Midbrain (tissue), 1 donor: ENCODE measurements around the gene TTC38.
"Not testable (repeated sequence)": the region's sequence is repeated elsewhere in the genome, so short reads cannot be mapped to it uniquely, and the experiment has no call there.

Experiments
- DNase-seq: peaks from one replicate; lab custom pipeline; 2025; lab: John Stamatoyannopoulos, UW

TTC38 gene

DNA sequence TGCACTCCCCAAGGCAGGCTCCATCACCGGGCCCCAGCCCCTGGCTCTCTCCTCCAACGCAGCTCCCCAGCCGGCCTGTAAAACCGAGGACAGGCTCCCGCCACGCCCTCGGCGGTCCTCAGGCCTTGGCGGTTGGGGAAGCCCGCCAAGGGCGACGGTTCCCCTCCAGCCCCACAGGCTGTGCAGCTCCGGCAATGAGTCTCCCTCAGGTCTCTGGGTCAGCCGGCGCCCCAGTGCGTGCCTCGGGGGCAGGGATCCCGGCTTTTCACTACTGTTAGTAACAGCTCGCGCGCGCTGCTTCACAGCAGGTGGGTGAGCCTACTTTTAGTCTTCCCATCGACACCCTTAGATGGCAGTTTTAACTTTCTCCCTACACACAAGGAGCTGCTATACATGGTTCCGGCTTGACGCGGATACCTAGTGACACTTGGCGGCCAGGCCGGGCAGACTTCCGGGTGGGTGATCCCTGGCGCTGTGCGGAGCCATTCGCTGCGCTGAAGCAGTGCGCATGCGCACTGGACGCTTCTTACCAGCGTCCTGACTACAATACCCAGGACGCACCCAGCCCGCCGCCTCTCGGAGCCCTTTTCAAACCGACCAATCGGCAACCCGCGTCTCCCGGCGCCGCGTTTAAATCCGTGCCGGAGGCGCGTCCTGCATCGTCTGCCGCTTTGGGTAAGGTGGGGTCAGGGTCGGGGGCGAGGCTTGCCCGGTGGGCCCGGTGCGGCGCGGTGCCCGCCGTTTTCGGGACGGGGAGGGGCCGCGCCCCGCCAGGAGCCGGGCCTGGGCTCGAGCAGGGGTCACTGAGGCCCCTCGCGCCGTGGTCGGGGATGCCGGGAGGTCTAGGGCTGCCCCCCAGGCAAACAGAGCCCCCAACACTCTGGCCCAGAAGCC, 28.7 kb downstream of the TTC38 start, which contains the start of gene GTSE1:
Gene GTSE1, plus strand, starts transcription at position 614 of the 894 bp plus-strand sequence. CDS start 531 bp downstream, outside the sequence.
- peak; percentile 97 for DNase-seq

DNA sequence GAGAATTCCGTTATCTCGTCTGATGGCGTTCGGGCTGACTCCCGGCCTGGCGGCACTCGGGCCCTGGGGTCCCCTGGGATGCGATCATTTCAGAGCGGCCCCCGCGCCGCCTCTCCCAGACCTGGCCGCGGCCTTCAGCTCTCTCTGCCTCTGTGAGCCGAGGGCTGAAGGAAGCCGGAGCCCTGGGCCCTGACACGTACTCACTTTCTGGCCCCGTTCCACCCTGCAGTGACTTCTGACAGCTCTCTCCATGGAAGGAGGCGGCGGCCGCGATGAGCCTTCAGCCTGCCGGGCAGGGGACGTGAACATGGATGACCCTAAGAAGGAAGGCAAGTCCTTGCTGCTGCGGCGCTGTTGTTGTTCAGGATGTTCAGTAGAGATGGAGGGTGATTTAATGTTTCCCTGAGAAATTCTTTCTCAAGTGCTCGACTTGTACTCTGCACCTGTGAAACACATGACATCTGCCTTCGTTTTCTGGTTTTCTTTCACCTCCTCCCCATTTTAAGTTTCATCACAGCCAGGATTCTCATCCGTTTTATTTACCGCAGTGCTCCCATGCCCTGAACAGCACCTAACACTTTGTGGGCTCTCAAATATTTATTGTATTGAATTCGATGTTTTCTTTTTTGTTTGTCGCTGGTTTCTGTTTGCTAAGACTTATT, 29.5 kb downstream of the TTC38 start:
- no peak for DNase-seq

DNA sequence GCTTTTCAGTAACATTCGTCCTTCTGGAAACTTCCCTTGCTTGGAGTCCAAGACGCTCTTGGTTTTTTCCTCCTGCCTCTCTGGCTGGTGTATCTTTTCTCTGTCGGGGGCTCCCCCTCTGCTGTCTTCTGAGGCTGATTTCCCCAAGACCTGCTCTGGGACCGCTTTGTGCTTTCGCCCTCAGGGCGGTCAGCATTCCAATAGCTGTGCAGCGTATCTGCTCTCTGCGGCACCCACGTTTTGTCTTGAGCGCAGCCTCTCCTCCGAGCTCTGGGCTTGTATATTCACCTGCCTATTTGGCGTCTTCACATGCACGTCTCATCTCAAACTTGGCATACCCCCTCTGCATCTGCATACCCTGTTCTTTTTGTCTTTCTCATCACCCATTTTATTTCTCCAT, 31.3 kb downstream of the TTC38 start:
- DNase-seq = no peak

DNA sequence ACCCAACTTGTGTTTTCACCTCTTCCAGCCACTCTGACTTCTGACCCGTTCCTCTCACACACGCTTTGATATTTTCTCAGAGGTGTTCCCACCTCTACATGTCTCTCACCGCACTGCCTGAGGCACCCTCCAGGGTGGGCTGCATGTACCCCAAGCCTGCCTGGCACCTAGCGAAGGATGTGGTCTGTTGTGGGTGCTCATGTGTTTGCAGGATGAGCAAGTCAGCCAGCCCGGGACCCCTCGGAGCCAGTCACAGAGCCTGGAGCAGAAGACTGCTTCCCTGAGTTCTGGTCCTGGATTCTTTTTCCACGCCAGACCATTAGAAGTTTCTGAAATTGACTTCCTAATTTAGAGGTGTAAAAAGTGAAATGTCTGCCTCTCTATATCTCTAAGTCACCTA, 32.7 kb downstream of the TTC38 start:
- no peak for DNase-seq

DNA sequence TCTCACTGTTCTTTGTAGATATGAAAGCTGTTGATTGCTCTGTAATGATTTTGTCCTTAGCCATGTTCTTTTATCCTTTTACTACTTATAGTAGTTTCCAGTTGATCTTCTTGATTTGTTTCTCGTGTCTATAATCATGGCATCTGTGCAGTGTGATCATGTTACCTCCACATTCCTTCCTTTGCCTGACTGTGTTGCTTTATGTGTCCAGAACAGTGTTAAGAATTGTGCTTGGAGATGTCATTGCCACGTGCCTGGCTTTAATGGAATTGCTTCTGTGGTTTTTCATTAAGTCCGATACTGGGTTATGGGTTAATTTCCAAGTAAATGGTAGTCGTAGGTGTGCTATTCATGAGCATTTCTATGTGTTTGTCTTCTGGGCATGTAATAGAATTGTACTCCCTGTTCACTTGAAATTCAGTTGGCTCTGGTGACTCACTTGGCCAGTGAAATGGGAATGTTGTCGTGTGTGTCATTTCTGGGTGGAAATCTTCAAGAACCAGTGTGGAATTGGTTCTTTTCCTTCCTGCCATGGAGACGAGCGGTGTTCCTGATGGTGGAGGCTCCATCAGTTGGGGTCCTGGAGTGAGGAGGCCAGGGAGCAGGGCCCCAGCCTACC, 35.6 kb downstream of the TTC38 start:
- DNase-seq = no peak

DNA sequence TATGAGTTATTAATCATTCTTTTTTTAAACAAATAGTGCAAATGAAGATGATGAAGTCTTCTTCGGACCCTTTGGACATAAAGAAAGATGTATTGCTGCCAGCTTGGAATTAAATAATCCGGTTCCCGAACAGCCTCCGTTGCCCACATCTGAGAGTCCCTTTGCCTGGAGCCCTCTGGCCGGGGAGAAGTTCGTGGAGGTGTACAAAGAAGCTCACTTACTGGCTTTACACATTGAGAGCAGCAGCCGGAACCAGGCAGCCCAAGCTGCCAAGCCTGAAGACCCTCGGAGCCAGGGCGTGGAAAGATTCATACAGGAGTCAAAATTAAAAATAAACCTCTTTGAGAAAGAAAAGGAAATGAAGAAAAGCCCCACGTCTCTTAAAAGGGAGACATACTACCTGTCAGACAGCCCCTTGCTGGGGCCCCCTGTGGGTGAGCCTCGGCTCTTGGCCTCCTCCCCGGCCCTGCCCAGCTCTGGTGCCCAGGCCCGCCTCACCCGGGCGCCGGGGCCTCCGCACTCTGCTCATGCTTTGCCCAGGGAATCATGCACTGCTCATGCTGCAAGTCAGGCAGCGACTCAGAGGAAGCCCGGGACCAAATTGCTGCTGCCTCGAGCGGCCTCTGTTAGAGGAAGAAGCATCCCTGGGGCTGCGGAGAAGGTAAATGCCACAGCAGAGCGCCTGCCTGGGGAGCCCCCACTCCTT, 40.6 kb downstream of the TTC38 start:
- DNase-seq = no peak

DNA sequence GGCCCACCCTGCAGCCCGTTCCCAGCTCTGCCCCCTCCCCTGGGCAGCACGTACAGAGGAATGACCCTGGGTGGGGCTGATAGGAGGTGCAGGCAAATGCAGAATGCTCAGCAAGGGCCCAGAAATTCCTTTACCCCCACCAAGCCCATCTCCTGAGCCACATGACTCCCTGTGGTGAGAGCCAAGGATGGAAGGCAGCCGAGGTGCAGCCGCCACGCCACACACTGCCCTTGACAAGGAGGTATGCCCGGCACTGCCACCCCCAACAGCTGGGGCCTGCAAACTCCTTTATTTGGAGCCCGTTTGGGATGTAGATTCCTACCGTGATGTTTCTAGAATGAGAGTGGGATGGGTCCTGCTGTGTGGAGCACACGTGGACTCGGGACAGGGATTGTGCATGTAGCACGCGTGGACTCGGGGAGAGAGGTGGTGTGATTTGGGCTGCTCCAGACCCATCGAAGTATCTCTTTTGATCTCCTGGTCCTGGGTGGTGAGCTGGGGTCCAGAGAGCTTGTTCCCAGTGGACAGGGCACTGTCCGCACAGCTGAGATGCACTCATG, 41.8 kb downstream of the TTC38 start:
- no peak for DNase-seq

DNA sequence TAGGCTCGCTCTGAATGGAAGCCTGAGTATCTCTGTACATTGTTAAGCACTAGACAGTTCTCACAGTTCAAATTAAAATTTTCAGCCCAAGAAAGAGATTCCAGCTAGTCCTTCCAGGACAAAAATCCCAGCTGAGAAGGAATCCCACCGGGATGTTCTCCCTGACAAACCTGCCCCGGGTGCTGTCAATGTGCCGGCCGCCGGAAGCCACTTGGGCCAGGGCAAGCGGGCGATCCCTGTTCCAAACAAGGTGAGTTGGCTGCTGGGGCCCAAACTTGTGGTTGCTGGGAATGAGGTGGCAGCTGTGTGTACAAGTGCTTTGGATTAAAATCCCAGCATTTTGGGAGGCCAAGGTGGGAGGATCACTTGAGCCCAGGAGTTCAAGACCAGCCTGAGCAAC, 44.2 kb downstream of the TTC38 start:
- no peak for DNase-seq

DNA sequence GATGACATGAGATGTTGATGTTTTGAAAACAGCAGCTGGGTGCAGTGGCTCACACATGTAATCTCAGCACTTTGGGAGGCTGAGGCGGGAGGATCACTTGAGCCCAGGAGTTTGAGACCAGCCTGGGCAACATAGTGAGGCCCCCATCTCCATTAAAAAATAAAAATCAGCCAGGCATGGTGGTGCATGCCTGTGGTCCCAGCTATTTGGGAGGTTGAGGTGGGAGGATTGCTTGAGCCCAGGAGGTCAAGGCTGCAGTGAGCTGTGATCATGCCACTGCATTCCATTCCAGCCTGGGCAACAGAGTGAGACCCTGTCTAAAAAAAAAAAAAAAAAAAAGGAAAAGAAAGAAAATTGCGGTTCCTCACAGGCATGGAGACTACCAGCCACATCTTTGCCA, 45.0 kb downstream of the TTC38 start:
- DNase-seq = not testable (repeated sequence)

DNA sequence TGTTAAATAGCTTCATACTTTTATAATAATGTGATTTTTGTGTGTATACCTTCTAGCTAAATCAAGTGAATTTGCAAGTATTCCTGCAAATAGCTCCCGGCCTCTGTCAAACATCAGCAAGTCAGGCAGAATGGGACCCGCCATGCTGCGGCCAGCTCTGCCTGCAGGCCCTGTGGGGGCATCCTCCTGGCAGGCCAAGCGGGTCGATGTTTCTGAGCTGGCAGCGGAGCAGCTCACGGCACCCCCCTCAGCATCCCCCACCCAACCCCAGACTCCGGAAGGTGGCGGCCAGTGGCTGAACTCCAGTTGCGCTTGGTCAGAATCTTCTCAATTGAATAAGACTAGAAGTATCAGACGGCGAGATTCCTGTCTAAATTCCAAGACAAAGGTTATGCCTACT, 48.2 kb downstream of the TTC38 start:
- DNase-seq = no peak

DNA sequence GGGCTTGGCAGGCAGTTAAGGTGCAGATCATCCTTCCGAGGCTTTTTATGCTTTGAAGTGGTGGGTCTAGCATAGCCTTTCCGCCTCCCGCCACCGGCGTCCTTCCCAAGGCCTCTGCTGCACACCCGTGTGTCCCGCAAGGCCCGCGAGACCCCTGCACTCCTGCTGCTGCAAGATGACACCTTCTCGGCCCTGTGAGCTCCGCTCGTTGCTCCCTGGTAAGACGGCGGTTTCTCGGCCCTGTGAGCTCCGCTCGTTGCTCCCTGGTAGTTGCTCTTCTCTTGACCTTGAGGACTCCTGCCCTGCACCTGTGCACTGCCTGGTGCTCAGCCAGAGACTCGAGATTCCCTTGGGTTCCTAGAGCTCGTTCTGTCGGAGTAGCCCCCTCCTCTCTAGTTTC, 49.8 kb downstream of the TTC38 start:
- DNase-seq = no peak

DNA sequence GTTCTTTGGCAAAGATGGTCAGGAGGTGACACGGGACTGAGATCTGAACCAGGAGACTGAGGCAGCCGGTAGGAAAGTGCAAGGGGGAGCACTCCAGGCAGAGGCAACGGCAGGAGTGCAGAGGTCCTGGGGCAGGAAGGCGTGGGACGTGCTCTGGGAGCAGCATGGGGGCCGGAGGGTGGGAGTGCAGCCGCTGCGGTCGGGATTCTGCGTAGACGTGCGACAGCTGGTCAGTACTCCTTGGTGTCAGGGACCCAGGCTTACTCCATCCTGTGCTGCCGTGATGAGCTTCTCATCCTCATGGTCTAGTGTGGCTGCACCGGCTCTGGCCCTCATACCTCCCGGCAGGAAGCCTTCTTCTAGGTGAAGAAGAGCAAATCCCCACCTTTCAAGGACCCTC, 50.8 kb downstream of the TTC38 start:
- DNase-seq = no peak

DNA sequence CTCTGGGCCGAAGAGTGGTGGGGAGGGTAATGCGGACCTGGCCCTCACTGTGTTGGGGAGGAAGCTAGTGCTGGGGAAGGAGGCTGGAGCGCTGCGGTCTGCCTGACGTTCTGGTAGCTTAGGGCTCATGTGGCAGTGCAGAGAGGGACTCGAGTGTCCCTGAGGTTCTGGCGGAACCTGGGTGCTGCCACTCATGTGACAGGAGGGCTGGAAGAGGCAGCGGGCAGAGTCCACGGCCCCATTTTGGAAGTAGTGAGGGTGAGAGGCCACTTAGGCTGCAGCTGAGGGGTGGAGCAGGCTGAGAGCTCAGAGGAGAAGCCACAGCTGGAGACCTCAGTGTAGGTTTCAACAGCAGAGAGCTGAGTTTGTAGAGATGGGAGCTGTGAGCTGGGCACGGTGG, 51.5 kb downstream of the TTC38 start:
- DNase-seq = no peak

DNA sequence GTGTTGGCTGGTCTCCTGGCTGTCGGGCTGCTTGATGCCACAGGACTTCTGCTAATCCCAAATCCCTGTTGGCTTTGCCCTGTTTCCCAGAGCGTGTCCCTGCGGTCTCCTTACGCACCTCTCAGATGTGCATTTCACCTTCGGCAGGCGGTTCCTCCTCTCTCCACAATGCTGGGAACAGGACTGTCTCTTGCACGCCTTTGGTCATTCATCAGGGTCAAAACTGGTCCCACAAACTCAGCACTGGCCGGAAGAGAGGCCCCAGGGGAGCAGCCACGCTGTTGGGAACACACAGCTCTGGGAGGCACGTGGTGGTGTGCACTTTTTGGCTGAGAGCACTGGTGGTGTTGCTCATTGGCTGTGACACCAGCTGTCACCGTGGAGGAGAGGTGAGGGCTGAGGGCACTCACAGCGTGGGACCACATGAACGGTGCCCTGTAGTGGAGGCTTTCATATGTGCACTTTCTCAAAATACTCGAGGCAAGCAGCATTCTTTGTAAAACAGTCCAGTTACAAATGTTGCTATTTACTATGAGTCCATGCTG, 52.4 kb downstream of the TTC38 start:
- DNase-seq = no peak

DNA sequence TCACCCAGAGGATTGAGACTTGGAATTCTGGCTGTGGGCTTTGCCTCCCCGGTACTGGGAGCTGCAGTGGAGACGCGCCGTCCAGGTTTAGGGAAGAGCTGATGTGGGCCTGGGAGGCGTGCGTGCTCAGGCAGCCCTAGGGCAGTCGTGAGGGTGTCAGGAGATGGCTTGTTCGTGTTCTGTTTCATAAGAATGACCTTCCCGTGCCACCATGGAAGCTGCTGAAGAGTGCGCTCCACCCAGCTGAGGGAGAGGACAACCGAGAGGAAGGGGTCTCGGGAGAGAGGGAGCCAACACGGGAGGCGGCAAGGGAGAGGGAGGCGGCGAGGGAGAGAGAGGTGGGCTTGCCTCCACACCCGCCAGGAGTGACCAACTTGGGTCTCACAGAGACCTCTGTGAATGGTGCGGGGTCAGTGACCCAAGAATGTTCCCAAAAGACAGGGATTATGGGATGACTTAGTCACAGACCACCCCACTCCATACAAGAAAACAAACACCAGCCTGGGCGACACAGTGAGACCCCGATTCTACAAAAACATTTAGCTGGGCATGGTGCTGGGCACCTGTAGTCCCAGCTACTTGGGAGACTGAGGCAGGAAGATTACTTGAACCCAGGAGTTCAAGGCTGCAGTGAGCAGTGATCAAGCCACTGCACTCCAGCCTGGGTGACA, 53.0 kb downstream of the TTC38 start:
- DNase-seq = no peak

DNA sequence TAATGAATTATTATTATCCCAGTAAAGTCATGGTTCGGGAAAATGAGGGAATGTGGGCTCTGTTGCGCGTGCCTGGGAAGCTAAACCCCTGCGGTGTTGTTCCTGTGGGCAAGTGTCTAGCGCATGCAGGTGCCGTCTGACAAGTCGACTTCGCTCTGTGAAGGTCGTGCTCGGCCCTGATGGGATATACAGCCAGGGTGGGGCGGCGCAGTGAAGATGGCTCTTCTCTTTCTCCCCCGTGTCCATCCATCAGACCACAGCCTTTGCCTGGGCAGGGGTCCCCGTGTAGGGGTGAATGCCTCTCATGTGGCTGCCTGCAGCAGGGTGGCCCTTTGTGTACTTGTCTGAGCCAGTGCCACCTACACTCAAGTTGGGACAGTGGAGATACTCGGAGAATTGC, 54.9 kb downstream of the TTC38 start:
- DNase-seq = no peak

DNA sequence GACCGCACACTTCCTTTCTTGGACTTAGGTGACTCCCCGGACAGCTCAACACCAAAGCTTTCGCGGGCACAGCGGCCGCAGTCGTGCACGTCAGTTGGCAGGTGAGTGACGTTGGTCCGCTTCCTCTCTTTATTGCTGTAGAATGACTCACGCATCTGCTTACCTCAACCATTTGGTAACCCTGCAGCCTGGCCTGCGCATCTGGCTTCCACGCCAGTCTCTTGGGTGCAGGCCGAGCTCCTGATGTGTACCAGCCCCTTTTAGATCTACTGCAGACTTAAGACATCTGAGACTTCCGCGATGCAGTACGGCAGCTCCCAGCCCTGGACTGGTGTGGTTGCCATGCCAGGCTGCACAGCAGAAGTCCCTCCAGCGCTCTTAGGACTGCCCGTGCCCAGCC, 55.4 kb downstream of the TTC38 start:
- DNase-seq = no peak

DNA sequence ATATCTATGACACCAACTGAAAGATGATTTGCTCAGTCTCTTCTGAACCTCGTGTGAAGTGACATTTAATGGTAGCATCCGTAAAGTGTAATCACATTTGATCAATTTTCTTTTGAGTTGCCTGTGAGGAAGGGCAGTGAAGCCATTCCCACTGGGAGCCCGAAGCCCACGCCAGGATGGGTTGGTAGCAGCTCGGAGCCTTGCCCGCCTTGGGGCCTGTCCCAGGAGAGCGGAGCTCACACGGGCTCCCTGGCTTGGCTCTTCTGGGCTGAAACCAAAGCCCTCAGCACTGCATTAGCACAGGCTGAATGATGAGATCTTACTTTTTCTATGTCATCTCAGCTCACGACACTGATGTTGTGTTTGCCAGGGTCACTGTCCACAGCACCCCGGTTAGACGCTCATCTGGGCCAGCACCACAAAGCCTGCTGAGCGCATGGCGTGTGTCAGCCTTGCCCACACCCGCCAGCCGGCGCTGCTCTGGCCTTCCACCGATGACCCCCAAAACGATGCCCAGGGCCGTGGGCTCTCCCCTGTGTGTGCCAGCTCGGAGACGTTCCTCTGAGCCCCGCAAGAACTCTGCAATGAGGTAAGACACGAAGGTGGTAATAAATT, 58.4 kb downstream of the TTC38 start:
- DNase-seq = no peak

DNA sequence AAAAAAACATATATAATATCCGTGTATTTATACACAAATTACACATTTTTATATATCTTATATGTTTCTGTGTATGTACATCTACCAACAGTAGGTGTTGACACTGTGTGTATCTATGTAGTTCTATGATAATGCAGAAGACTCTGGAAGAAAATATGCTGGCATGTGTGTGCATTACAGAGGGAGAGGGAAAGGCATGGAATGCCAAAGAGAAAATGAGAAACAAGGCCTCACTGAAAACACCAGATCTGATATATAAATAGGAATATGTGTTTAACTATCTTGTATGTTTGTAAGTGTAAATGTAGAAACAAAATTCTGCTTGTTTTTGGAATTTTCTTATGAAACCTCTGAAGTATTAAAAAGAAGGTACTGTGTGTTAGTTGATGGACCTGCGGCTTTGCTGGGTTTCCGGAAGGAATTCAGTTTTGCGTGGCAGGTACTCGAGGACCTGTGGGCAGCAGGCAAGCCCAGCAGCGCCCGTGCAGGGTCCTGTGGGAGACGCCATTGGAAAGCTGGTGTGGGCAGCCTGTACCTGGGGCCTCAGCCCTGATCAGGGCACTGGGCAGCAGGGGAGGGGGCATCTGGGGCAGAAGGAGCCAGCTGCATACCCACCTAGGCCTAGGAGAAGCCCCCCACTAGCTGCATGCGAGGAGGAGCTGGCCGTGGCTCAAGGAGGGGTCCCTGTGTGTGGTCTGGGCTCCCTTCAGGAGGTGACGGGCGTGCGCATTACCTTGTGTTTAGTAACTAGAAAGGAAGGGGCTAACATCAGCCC, 60.1 kb downstream of the TTC38 start:
- DNase-seq = no peak

DNA sequence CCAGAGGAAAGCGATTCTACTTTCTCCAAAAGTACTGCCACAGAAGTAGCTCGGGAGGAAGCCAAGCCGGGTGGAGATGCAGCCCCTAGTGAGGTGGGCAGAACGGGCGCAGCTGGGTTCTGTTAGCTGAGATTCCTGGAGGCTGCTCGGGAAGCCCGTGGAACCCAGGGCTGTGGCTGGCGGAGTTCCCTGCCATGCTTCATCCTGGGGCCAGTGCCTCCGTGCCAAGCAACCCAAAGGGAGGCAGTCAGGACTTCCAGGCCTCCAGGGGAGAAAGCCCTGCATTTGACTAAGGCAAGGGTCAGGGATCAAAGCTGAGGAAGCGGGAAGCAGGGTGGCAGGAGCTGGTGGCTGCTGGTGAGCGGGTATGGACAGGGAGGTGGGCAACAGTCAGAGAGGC, 61.0 kb downstream of the TTC38 start:
- no peak for DNase-seq
